DMS 273 (cell line): Measurements from ENCODE around the gene CENPE.

Experiments used
- DNase-seq: peaks from one replicate; lab custom pipeline; 2025; ENCODE audit not compliant: unreplicated experiment; lab: John Stamatoyannopoulos, UW

CENPE gene

GRCh38 chr4:103136671-103137445 lies 61.3 kb downstream of the CENPE start:
- no peak for DNase-seq

- DNase-seq, result no peak
Measured at GRCh38 chr4:103129174-103129573, 69.0 kb downstream of the CENPE start.

- no peak for DNase-seq
Measured at GRCh38 chr4:103126126-103126525, 72.0 kb downstream of the CENPE start.

DNA sequence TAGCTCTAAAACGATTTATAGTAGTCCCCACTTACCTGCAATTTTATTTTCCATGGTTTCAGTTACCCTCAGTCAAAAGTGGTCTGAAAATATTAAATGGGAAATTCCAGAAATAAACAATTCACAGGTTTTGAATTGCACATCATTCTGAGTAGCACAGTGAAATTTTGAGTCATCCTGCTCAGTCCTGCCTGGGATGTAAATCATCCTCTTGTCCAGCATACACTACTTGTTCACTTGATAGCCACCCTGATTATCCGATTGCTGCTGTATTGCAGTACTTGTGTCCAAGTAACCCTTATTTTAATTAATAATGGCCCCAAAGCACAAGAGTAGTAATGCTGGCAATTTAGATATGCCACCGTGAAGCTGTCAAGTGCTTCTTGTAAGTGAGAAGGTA lies 75.0 kb downstream of the CENPE start:
- no peak for DNase-seq

DNA sequence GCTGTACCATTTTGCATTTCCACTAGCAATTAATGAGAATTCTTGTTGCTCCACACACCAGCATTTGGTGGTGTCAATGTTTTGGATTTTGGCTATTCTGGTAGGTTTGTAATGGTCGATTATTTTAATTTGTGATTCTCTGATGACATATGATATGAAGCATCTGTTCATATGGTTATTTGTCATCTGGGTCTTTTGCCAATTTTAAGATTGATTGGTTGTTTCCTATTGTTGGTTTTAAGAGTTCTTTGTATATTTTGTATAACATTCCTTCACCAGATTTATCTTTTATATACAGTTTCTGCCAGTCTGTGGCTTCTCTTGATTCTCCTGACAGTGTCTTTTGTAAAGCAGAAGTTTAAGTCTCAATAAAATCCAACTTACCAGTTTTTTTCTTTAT lies 80.0 kb downstream of the CENPE start:
- no peak for DNase-seq

DNA sequence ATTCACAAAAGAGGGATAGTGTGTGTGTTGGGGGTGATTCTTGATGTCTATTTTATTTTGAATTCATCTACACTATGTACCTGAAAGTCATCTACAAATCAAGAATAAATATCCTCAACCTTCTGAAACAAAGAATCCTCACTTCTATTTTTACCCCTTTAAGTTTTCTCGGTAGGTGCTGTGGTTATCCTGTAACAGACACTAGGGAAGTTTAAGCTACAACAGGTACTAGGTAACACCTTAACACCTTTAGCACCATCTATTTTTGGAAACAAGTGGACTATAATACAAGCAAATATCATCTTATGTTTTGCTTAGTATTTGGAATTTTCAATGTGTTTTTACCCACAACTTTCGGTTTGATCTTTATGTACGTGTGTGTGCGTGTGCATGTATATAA lies 86.5 kb downstream of the CENPE start:
- DNase-seq, result no peak

- no peak for DNase-seq
Measured at GRCh38 chr4:103108542-103108941, 89.6 kb downstream of the CENPE start.

GRCh38 chr4:103105558-103106356 lies 92.4 kb downstream of the CENPE start:
- no peak for DNase-seq

GRCh38 chr4:103104886-103105285 lies 93.3 kb downstream of the CENPE start:
- DNase-seq, result no peak

- DNase-seq, result no peak
Measured at GRCh38 chr4:103100691-103101090, 97.5 kb downstream of the CENPE start.

DNA sequence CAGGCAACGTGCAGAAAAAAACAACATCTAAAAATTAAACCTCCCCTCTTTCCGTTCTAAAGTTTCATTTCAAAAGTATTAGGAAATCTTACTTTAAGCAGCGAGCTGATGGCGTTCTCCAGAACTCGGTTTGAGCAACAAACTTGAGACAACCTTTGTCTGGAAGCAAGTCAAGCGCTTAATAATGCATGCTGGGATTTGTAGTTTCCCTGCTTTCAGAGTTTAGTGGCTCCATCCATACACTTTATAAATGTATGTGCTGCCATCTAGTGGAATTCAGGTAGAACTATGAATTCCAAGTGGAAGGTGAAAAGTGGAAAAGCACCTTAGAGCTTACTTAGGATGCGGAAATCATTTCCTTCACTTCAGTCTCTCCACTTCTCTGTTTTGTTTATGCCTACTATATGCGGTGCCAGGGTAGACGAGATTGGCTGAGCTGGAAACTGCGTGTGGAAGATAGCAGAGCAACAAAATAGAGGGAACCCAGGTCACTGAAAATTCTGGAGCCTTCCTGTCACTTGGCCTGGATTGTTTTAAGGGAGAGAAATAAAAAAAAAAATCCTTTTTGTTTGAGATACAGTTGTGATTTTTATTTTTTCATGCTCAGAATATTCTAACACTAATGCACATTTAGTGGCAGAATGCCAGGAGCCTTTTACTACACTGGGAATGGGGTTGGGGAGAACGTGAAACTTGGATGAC lies 98.3 kb downstream of the CENPE start, which contains the start of gene BDH2:
Gene BDH2 (minus strand): TSS at position 144 of the 702 bp plus-strand sequence. CDS start 3,580 bp downstream, outside the sequence.
- peak; percentile 90 for DNase-seq

DNA sequence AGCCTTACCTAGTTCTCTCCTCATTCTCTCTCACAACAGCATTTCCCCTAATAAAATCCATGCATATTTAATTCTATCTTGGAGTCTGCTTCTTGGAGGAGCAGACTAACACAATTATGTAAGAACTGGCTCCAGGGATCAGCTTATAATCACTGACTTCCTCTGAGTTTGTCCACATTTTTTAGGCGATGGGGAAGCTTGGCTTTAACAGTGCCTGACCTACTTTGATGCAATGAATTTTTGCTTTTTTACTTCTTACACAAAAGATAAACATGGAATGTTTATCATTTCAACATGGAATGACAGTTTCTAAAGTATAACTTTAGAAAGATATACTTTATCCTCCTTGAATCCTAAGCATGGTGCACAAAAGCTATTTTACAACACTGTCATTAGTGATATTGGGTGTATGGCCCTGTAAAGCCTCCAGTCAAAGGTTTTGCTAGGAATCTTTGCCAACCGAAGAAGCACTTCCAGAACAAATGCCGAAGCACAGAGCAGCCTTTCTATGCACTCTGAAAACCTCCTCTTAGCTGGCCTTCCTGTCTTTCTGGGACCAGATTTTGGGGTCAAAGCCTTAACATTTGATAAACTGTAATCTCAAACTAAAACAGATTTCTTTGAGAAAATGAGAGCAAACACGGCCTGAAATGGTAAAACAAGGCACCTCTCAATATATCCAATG lies 99.2 kb downstream of the CENPE start:
- peak; percentile 4 for DNase-seq

DNA sequence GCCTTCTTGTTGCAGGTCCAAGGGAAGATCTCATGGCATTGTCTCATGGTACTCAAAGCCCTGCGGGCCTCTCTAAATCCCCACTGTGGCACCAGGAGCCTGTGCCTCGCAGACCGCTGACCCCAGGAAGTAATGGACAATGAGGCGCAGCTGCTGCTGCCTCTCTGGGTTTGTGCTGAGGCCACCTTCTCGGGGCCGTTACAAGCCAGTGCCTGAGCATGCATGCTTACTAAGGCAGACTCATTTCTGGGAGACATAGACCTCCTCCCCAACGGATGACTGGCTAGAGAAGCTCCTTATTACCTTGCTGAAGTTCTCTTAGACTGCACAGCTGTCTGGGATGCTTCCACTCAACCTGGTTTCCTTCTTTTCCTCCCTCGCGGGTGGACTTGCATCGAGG lies 99.8 kb downstream of the CENPE start:
- no peak for DNase-seq

GRCh38 chr4:103097112-103097511 lies 101.0 kb downstream of the CENPE start:
- DNase-seq, result no peak

GRCh38 chr4:103095080-103095479 lies 103.1 kb downstream of the CENPE start:
- no peak for DNase-seq

DNA sequence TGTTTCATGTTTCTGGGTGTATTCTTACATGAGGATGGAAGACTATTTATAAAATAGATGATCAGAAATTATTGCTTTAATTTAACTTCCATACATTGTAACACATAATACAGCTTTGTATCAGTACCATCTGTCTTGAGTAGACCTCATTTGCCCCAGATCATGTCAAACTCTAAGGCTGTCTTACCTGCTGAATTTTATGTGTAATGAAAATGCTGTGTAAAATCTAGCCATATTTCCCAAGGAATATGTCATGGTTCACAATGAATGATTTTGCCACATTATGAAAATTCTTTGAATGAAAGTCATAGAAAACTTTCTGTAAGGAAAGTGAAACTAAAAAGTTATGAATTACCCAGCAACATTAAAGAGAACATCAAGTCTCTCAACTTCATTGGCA lies 105.9 kb downstream of the CENPE start:
- no peak for DNase-seq

DNA sequence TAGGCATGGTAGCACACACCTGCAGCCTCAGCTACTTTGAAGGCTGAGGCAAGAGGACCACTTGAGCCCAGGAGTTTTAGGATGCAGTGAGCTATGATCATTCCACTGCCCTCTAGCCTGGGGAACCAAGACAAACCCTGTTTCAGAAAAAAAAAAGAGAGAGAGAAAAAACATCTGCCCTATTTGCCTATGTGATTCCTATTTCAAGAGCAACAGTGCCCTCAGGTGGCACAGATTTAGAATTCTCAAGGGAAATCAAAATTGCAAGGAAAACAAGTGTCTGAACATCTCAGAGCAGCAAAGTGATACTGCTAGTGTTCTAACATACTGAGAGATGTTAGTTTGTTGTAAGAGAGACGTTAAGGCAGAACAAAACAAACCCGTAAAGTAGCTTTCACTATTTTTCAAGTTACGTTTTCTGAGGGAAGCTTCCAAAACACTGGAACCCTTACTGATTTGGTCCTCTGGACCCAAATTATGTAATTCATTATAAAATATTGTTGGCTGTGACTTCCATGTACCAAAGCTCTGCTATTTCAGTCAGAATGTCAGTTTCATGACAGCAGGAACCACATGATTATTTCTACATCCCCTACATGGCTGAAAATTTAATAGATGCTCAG lies 106.4 kb downstream of the CENPE start:
- peak; percentile 71 for DNase-seq

- DNase-seq, result no peak
Measured at GRCh38 chr4:103089481-103089880, 108.7 kb downstream of the CENPE start.

DNA sequence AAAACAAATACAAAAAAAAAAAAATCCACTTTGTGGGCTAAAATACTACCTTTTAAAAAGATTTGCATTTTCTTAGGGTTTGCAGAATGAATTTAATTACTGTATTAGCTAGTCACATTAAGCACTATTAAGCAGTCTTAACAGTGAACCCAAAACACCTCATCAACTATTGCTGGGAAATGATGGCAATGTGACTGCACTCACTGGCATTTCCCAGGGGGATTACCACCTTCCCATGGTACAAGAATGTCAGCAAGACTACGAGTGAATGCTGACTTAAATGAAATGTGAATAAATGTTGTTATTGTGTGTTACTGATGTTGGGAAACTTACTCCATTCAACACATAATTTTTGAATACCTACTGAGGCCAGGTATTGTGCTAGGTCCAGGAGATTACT lies 111.6 kb downstream of the CENPE start:
- no peak for DNase-seq

- no peak for DNase-seq
Measured at GRCh38 chr4:103085555-103086196, 112.5 kb downstream of the CENPE start.
